ENCODE results near the gene THAP6. TPM values are rescaled to one million over a fixed set of nuclear protein-coding genes. Genes with fewer than 3 reads are reported as not detected.
"Not testable (repeated sequence)": the region's sequence is repeated elsewhere in the genome, so short reads cannot be mapped to it uniquely, and the experiment has no call there.

The THAP6 gene
- total RNA-seq, 2 experiments from 2014 or later: 16.6 to 19.1 TPM

DNA sequence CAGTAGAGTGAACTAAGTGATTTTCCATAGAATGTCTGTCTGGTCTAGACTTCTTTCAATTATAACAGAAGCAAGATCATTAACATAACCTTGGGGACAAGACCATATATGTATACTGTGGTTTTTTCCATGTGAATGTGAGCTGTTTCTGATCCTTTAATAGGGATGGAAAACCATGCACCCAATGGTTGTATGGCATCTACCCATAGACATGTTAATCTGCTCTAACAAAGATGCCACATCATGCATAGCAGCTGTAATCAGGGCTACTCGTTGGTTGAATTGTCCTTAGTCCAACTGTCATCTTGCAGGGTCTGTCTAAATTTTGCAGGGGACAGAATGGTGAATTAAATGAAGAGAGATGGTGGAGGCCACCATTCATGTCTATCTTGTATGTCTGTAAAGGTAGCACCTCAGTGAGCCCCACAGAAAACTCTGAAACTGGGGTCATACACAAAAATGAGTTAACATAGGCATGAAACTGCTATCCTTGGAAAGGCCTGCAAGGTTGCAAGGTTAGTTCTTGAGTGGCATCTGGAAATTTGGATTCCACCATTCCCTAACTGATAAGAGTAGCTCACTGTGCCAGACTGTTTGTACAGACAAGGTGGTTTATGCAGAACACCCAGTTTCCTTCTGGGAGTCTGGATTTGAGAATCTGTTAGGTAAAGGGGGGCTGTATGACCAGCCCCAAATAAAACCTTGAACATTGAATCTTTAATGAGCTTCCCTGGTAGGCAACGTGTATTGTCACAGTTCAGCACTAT lies 16.5 kb downstream of the THAP6 start:
- DNase-seq (no peak), ATAC-seq (no peak)
- H3K36me3 Mint-ChIP-seq (ENCODE audit: low read depth): peaks cover 63% of the 10 kb centered on the region
- intact Hi-C loops (cut with micrococcal nuclease): no loop called here
- TF ChIP-seq CTCF (IDR thresholded peaks at IDR 0.05): no peak
- ChIA-PET POLR2A (no interaction called here), CTCF (interaction anchor here (0.6 to 1.0 kb wide), 2 partner anchors 41 to 193 kb away, joined by 3 read pairs; no protein-coding TSS in a partner anchor)
- peaks cover 2% of the 10 kb centered on the region for H3K4me1 Mint-ChIP-seq (ENCODE audit: low read depth)
- H3K27me3 Mint-ChIP-seq: no peaks in the 10 kb centered on the region
- peaks cover 17% of the 10 kb centered on the region for H3K9me3 Mint-ChIP-seq
- H3K27ac Mint-ChIP-seq: no peak overlapping the region
- H3K4me3 Mint-ChIP-seq: no peak overlapping the region

- CTCF ChIA-PET: interaction anchor here (0.6 to 1.0 kb wide), 2 partner anchors 40 to 192 kb away, joined by 3 read pairs; no protein-coding TSS in a partner anchor
- ATAC-seq; H3K4me1 Mint-ChIP-seq (ENCODE audit: low read depth); POLR2A ChIA-PET; H3K27ac Mint-ChIP-seq; H3K4me3 Mint-ChIP-seq; DNase-seq; intact Hi-C loops (cut with micrococcal nuclease); H3K27me3 Mint-ChIP-seq: not testable (repeated sequence)
- H3K36me3 Mint-ChIP-seq (ENCODE audit: low read depth): peaks cover 58% of the 10 kb centered on the region
- H3K9me3 Mint-ChIP-seq: peaks cover 17% of the 10 kb centered on the region
These were observed 17.4 kb downstream of the THAP6 start for GRCh38 chr4:75531536-75532143.

DNA sequence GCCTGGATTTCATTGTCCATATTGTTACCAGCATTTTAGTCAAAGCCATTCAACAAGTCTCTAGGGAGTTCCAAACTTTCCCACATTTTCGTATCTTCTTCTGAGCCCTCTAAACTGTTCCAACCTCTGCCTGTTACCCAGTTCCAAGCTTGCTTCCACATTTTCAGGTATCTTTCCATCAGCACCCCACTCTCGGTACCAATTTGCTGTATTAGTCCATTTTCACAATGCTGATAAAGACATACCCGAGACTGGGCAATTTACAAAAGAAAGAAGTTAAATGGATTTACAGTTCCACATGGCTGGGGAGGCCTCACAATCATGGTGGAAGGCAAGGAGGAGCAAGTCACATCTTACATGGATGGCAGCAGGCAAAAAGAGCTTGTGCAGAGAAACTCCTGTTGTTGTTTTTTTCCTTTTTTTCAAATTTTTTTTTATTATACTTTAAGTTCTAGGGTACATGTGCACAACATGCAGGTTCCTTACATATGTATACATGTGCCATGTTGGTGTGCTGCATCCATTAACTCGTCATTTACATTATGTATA lies 19.1 kb downstream of the THAP6 start:
- H3K27me3 Mint-ChIP-seq, CTCF ChIA-PET: not testable (repeated sequence)
- POLR2A ChIA-PET: interaction anchor here (0.6 kb wide), 1 partner anchor 21 kb away, joined by 3 read pairs; no protein-coding TSS in a partner anchor

GRCh38 chr4:75533926-75534325 lies 19.7 kb downstream of the THAP6 start:
- CTCF ChIA-PET; H3K4me3 Mint-ChIP-seq; ATAC-seq; DNase-seq; H3K27me3 Mint-ChIP-seq; intact Hi-C loops (cut with micrococcal nuclease); H3K27ac Mint-ChIP-seq; H3K4me1 Mint-ChIP-seq (ENCODE audit: low read depth); POLR2A ChIA-PET: not testable (repeated sequence)
- Mint-ChIP-seq H3K9me3 (peaks cover 17% of the 10 kb centered on the region), H3K36me3 (ENCODE audit: low read depth) (peaks cover 50% of the 10 kb centered on the region)

More for the DNA sequence above, 19.1 kb downstream of the THAP6 start:
- ATAC-seq; H3K4me3 Mint-ChIP-seq; intact Hi-C loops (cut with micrococcal nuclease); DNase-seq; H3K27ac Mint-ChIP-seq; H3K4me1 Mint-ChIP-seq (ENCODE audit: low read depth): not testable (repeated sequence)
- peaks cover 51% of the 10 kb centered on the region for H3K36me3 Mint-ChIP-seq (ENCODE audit: low read depth)
- H3K9me3 Mint-ChIP-seq: peaks cover 17% of the 10 kb centered on the region

DNA sequence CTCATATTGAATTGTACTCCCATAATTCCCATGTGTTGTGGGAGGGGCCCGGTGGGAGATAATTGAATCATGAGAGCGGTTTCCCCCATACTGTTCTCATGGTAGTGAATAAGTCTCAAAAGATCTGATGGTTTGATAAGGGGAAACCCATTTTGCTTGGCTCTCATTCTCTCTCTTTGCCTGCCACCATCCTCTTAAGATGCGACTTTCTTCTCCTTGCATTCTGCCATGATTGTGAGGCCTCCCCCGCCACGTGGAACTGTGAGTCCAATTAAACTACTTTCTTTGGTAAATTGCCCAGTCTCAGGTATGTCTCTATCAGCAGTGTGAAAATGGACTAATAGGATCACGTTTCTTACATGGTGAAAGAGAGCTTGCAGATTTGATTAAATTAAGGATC lies 23.0 kb downstream of the THAP6 start:
- H3K4me3 Mint-ChIP-seq; ATAC-seq; H3K4me1 Mint-ChIP-seq (ENCODE audit: low read depth); H3K27ac Mint-ChIP-seq; POLR2A ChIA-PET; H3K9me3 Mint-ChIP-seq; DNase-seq; intact Hi-C loops (cut with micrococcal nuclease); H3K27me3 Mint-ChIP-seq: not testable (repeated sequence)
- H3K36me3 Mint-ChIP-seq (ENCODE audit: low read depth): peaks cover 24% of the 10 kb centered on the region
- CTCF ChIA-PET: interaction anchor here (0.8 kb wide), 1 partner anchor 378 kb away, joined by 3 read pairs; no protein-coding TSS in a partner anchor

GRCh38 chr4:75542824-75543223 lies 28.6 kb downstream of the THAP6 start:
- Mint-ChIP-seq H3K9me3 (no peaks in the 10 kb centered on the region), H3K36me3 (ENCODE audit: low read depth) (peaks cover 8% of the 10 kb centered on the region), H3K4me3 (no peak overlapping the region), H3K27me3 (no peaks in the 10 kb centered on the region), H3K27ac (no peak overlapping the region), H3K4me1 (ENCODE audit: low read depth) (no peaks in the 10 kb centered on the region)
- CTCF ChIA-PET: interaction anchor here (1.2 to 1.4 kb wide), 2 partner anchors 13 to 27 kb away, joined by 3 to 6 read pairs; partner anchors contain the start of gene ODAPH
- DNase-seq (no peak), ATAC-seq (peak; percentile 39)
- no peak for TF ChIP-seq CTCF (IDR thresholded peaks at IDR 0.05)
- POLR2A ChIA-PET: interaction anchor here (0.6 to 1.1 kb wide), 2 partner anchors 18 to 32 kb away, joined by 3 to 5 read pairs; no protein-coding TSS in a partner anchor
- intact Hi-C loops (cut with micrococcal nuclease): no loop called here

GRCh38 chr4:75544220-75544619 lies 29.9 kb downstream of the THAP6 start:
- POLR2A ChIA-PET: interaction anchor here (1.0 to 1.1 kb wide), 2 partner anchors 19 to 30 kb away, joined by 3 read pairs; partner anchors contain the start of genes RCHY1 and THAP6
- CTCF ChIA-PET: interaction anchor here (1.2 kb wide), 1 partner anchor 25 kb away, joined by 3 read pairs; no protein-coding TSS in a partner anchor

More at GRCh38 chr4:75544220-75544619, 29.9 kb downstream of the THAP6 start:
- H3K4me1 Mint-ChIP-seq (ENCODE audit: low read depth); H3K27ac Mint-ChIP-seq; H3K27me3 Mint-ChIP-seq; ATAC-seq; intact Hi-C loops (cut with micrococcal nuclease); DNase-seq; H3K36me3 Mint-ChIP-seq (ENCODE audit: low read depth); H3K9me3 Mint-ChIP-seq; H3K4me3 Mint-ChIP-seq: not testable (repeated sequence)
